GOT3 (cell line): ENCODE measurements around the gene LRRC66.

Source experiments
- DNase-seq: peaks from one replicate; lab custom pipeline; 2025; ENCODE audit warnings: mixed read lengths; lab: John Stamatoyannopoulos, UW

LRRC66 gene

DNA sequence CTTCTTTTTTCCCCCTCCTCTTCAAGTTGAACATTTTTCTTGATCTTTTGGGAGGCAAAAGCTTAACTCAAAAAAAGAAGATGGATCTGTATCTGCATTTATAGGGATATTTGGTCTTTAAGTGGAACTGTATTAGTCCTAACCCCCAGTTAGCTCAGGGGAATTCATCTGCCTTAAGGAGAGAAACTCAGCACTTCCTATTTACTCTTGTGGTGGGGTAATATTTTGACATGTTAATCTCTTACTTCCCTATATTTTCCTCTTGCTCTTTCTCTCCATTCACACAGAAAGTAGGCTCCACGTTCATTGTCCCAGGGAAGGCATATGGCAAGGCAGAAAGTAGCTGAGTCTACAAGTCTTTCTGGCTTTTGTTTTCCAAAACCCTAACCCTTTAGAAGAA, 5.3 kb downstream of the LRRC66 start:
- DNase-seq = no peak

DNA sequence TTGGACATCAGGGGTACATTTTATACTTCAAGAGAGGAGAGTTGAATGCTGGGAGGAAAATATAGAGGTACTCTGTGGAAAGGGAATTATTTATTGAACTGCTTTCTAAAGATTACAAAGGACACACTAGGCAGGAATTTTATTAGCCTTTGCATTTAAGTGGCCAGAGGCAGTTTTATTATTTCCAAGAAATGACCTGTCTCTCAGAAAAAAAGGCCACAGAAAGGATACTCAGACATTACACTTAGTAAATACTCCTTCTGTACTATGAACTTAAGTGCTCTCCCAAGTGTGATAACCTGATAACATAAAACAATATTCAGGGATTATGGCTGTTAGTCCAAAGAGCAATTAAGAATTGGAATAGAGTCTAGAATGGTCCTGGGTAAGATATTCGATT, 7.5 kb downstream of the LRRC66 start:
- no peak for DNase-seq

DNA sequence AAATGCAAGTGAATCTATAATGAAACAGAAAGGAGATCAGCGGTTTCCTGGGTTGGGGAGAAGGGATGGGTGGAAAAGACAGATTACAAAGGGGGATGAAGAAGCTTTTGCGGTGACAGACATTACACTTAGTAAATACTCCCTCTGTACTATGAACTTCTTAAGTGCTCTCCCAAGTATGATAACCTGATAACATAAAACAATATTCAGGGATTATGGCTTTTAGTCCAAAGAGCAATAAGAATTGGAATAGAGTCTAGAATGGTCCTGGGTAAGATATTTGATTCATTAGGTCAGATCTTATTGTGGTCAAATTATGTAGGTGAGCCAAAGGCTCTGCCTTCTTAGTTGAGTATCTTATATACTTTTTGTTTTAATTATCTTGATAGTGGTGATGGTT, 9.2 kb downstream of the LRRC66 start:
- no peak for DNase-seq

DNA sequence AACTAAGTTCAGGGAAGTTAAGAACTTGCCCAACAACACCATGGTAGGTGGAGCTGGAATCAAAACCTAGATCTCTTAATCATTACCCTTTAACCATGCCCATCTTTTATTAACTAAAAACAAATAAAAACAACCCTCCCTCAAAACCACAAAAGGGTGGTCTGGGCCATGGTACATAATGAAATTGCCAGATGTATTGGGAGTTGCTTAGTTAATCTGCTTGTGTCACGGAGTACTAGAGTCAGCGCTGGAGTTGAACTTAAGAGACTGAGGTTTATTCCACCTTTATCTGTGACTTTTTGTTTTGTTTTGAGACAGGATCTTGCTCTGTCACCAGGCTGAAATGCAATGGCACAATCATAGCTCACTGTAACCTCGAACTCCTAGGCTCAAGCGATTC, 13.3 kb downstream of the LRRC66 start:
- no peak for DNase-seq

DNA sequence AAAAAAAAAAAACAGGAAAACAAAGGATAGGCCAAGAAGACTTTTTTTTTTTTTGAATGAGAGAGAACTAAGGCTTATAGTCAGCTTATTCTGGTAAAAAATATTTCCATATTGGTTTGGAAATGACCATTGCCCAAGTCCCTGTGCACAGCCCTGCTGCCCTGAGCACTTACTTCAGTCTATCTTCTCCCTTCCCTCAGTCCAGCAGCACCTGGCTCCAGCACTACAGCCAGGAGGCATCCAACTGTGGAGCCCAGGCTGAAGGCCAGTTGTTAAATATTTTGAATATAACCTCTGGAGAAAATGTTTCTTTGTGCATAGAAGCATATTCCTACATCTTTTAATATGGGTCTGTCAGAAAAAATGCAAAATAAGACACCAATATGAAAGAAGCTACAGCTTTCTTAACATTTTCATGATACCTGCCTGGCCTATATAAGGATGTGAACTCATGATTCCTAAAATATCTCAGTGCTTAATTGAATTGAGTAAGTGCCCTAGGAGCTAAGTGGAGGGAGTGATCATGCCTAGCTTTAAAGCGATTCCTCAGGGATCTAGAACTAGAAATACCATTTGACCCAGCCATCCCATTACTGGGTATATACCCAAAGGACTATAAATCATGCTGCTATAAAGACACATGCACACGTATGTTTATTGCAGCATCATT, 14.4 kb downstream of the LRRC66 start:
- DNase-seq = no peak

DNA sequence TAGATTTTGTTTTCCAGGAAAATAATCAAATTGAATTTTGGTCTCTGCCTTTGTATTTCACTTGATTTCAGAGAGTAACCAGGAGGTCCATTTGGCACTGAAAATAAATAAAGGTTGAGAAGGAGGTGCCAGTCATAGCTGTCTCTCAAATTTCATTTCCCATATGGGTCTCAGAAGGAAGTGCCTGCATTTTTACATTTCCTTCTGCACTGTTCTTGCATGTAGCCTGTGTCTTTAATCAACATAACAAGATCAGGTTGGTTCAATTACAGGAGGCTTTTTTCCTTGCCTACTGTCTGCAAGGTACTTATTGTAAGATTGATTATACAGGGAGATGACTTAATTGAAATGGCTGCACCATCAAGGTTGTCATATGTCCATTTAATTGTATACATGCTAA, 15.7 kb downstream of the LRRC66 start:
- no peak for DNase-seq

DNA sequence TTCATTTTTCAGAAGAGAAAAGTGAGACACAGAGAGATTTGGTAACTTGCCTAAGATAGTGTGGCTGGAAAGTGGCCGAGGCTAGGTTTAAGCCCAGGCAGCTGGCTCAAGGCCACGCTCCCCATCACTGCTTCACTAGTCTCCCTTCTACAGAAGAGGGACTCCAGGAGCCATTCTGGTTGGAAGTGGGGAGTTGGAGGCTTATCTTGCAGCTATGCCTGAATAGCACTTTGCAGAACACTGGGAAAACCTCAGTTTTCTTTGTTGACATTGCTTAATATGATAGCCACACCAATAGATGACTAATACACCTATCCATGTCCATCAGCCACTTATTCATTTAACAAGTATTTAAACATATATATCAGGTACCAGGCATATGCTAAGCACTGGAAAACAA, 18.5 kb downstream of the LRRC66 start:
- no peak for DNase-seq

DNA sequence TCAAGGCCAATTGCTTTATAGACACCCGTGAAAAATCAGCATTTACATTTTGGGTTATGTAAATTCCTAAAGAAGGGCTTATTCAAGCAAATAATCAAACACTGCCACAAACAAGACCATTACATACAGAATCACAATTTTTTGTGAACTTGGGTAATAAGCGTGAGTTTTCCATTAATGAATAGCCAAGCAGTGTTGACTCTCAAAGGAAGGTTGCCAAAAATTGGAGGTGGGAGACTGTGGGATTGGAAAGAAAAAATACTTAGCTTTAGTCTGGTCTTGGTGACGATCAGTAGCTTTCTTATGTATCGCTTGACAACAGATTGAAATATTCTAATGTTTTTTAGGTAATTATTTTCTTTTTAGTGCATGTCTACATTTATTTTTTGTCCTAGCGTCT, 20.9 kb downstream of the LRRC66 start:
- DNase-seq = no peak

DNA sequence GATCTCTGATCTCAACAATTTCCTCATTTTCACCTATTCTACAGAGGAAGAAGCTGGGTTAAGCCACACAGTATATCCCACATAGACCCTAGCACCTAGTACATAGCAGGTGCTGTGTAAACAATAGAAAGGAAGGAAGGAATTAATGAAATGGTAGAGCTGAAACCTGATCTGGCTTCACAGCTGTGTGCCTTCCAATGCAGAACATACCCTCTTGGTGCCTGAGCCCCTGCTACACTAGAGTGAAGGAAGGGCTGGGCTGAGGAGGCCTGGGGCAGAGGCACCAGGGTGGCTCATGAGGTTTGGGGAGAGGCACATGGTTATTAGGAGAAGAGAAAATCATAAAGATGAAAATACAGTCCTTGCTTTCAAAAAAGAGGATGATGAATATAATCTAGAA, 21.3 kb downstream of the LRRC66 start:
- DNase-seq = no peak

DNA sequence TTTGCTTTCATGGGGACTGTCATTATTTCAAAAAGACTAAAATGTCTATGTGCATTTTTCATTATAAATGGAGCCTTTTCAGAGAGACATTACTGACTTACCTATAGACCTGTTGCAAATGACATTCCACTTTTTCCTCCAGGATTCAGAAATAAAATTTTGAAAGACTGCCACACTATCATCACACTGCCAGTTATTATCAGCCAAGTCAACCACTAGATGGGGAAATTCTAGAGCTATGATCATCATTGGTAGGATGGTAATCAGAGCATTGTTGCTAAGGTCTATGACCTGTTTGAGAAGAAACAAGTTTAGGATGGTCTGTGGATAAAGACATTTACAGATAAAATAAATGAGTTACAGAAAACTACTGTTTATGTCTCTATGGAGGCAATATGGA, 22.5 kb downstream of the LRRC66 start:
- DNase-seq = no peak

DNA sequence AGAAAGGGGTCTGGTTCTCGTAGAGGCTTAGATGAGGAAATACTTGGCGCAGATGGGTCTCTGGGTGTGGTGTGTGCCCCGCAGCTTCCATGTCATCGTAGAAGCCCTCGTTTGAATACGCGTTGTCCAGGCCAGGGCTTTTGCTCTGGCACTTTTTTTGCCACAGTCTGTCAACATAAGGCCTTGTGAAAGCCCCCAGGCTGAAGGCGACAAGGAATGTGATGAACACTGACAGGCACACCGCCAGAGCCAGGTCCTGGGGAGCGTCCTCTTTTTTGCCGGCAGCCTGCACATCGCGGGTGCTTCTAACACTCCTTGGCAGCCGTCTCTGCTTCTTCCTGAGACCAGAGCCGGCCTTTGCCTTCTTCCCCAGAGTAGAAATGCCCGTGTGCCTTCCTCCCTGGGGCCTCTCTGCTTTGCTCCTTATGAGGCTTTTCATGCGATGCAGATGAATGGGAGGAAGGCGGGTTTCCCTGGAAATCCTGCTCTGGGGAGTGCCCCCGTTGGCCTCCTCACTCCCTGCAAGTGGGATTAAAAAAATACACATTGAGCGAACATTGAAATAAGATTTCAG, 24.4 kb downstream of the LRRC66 start:
- DNase-seq = no peak

DNA sequence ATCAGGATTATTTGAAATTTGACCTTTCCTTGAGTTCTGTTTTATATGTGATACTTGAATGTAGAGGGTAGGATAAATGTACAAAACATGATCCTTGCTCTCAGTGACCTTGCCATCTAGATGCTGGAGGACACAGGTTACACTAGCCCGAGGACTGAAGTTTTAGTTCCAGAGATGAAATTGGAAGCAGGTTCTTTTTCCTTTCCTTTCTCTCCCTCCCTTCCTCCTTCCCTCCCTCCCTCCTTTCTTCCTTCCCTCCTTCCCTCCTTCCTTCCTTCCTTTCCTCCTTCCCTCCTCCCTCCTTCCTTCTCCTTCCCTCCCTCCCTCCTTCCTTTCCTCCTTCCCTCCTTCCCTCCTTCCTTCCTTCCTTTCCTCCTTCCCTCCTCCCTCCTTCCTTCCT, 54.3 kb downstream of the LRRC66 start:
- no peak for DNase-seq

DNA sequence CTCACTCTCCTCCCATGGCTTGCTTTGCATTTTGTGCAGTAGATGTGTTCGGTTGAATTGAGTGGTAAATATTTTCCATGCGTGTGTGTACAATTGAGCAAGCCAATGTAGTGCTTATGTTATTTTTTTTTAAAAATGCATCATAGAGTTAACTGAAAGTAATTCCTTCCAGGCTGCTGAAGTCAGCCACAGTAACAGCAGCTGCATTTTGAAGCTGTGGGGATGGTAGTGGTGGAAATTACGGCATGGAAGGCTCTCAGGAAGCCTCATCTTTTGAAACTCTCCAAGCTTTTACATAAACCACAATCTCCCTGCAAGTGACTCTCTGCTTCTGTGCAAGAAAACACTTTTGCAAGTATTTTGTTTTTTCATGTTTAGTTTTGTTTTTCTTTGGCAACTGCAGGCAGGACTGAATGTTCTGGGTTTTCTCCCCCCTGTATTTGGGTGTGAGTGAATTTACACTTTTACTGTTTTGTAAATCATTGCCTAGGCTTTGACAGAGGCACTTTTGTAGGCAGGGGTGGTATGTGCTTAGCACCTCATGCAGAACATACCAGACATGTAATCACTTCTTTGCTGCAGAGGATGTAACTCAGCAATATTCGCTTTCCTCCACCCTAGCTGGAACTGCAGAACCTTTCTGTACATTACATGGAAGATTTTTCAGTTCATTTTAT, 56.2 kb downstream of the LRRC66 start:
- no peak for DNase-seq

DNA sequence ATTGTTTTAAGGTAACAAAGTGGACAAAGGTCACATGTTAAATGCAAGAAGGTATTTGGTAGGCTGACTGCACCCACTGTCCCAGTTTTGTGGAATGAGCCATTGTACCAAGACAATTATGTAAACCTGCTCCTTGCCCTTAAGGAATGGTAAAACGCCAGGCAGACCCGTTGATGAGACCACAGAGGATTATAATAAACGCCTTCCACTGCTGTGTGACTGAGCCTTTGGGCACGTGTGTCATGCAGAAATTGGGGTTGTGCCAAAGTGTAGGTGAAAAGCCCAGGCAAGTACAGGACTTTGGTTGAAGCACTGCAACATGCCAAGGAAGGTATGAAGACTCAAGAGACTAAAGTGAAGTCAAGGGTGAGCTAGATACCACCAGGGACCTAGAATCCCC, 59.7 kb downstream of the LRRC66 start:
- DNase-seq = no peak

DNA sequence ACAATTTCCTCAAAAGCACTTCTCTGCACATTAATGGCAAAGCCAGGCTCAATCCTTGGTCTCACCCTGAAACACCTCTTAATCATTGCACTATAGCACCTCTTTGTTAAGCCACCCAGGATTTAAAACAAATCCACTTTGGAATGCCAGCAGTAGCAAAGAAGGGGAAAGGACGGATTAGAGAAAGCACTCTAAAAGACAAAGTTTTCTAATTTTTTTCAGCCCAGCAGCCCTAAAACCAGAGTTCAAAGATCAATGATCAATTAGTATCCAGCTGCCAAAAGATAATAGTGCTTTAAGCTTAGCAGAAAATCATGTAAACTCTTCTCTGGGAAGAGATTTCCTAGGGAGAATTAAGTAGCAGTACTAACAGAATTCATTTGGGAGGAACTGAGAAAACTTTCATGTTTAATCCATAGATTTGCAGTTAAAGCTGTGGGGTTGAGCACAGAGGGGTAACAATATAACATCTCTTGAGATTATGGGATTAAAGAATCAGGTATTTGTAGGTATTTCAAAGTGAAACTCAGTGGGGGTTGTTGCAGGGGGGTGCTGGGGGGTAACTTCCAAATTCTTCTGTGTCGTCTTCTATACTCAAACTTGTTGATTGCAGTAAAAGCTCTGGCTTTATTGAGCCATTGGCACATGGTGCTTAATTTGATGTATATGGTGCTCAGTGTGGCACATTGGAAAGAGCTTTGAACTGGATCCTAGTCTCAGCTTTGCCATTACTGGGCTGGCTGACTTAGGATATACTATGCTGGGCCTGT, 61.8 kb downstream of the LRRC66 start:
- no peak for DNase-seq
